ENCODE measurements around the gene MYOM3. TPM values are rescaled to one million over a fixed set of nuclear protein-coding genes. Genes with fewer than 3 reads are reported as not detected.

Gene MYOM3
- total RNA-seq, 2 experiments from 2014 or later = not detected

- DNase-seq (no peak), ATAC-seq (no peak)
- H3K9me3 Mint-ChIP-seq (ENCODE audit: low read depth) = peaks cover 2% of the 10 kb centered on the region
- H3K36me3 Mint-ChIP-seq = no peaks in the 10 kb centered on the region
- CTCF ChIA-PET = no interaction called here
- H3K27ac Mint-ChIP-seq = no peak overlapping the region
- H3K4me1 Mint-ChIP-seq = no peaks in the 10 kb centered on the region
- no peak overlapping the region for H3K4me3 Mint-ChIP-seq
- peaks cover 9% of the 10 kb centered on the region for H3K27me3 Mint-ChIP-seq
These were observed 15.9 kb upstream of the MYOM3 start for GRCh38 chr1:24127801-24128363.

GRCh38 chr1:24127134-24127800 lies 15.3 kb upstream of the MYOM3 start:
- H3K4me3 Mint-ChIP-seq = no peak overlapping the region
- H3K27me3 Mint-ChIP-seq = peaks cover 5% of the 10 kb centered on the region
- no peak overlapping the region for H3K27ac Mint-ChIP-seq
- H3K9me3 Mint-ChIP-seq (ENCODE audit: low read depth) = peaks cover 2% of the 10 kb centered on the region
- H3K36me3 Mint-ChIP-seq = no peaks in the 10 kb centered on the region
- CTCF ChIA-PET = no interaction called here
- ATAC-seq (no peak), DNase-seq (no peak)
- no peaks in the 10 kb centered on the region for H3K4me1 Mint-ChIP-seq

GRCh38 chr1:24126672-24127023 lies 14.7 kb upstream of the MYOM3 start:
- Mint-ChIP-seq H3K27ac (no peak overlapping the region), H3K27me3 (peaks cover 2% of the 10 kb centered on the region), H3K36me3 (no peaks in the 10 kb centered on the region), H3K4me1 (no peaks in the 10 kb centered on the region), H3K9me3 (ENCODE audit: low read depth) (peaks cover 2% of the 10 kb centered on the region), H3K4me3 (no peak overlapping the region)
- ATAC-seq (no peak), DNase-seq (no peak)
- CTCF ChIA-PET = interaction anchor here (1.6 kb wide), 1 partner anchor 24 kb away, joined by 10 read pairs; no protein-coding TSS in a partner anchor

GRCh38 chr1:24126018-24126671 lies 14.2 kb upstream of the MYOM3 start:
- no peaks in the 10 kb centered on the region for H3K36me3 Mint-ChIP-seq
- no peaks in the 10 kb centered on the region for H3K4me1 Mint-ChIP-seq
- no peak overlapping the region for H3K27ac Mint-ChIP-seq
- CTCF ChIA-PET = interaction anchor here (1.2 to 1.6 kb wide), 2 partner anchors 14 to 24 kb away, joined by 4 to 10 read pairs; partner anchors contain the start of gene MYOM3
- H3K4me3 Mint-ChIP-seq = no peak overlapping the region
- ATAC-seq (no peak), DNase-seq (no peak)
- no peaks in the 10 kb centered on the region for H3K9me3 Mint-ChIP-seq (ENCODE audit: low read depth)
- no peaks in the 10 kb centered on the region for H3K27me3 Mint-ChIP-seq

- H3K4me1 Mint-ChIP-seq = no peaks in the 10 kb centered on the region
- ATAC-seq (no peak), DNase-seq (no peak)
- H3K36me3 Mint-ChIP-seq = no peaks in the 10 kb centered on the region
- CTCF ChIA-PET = interaction anchor here (1.2 to 1.6 kb wide), 2 partner anchors 13 to 25 kb away, joined by 4 to 10 read pairs; partner anchors contain the start of gene MYOM3
- H3K27me3 Mint-ChIP-seq = no peaks in the 10 kb centered on the region
- no peak overlapping the region for H3K27ac Mint-ChIP-seq
- H3K9me3 Mint-ChIP-seq (ENCODE audit: low read depth) = no peaks in the 10 kb centered on the region
- H3K4me3 Mint-ChIP-seq = no peak overlapping the region
These were observed 13.5 kb upstream of the MYOM3 start for GRCh38 chr1:24125456-24125855.

- CTCF ChIA-PET = interaction anchor here (1.6 kb wide), 1 partner anchor 25 kb away, joined by 10 read pairs; no protein-coding TSS in a partner anchor
- Mint-ChIP-seq H3K27ac (no peak overlapping the region), H3K4me3 (no peak overlapping the region), H3K27me3 (no peaks in the 10 kb centered on the region), H3K36me3 (no peaks in the 10 kb centered on the region), H3K4me1 (no peaks in the 10 kb centered on the region), H3K9me3 (ENCODE audit: low read depth) (no peaks in the 10 kb centered on the region)
- ATAC-seq (no peak), DNase-seq (no peak)
These were observed 13.0 kb upstream of the MYOM3 start for GRCh38 chr1:24124980-24125379.

- no peaks in the 10 kb centered on the region for H3K9me3 Mint-ChIP-seq (ENCODE audit: low read depth)
- no peak overlapping the region for H3K27ac Mint-ChIP-seq
- ATAC-seq = no peak
- no peaks in the 10 kb centered on the region for H3K36me3 Mint-ChIP-seq
- H3K4me3 Mint-ChIP-seq = no peak overlapping the region
- CTCF ChIA-PET = no interaction called here
- peaks cover 3% of the 10 kb centered on the region for H3K27me3 Mint-ChIP-seq
- no peaks in the 10 kb centered on the region for H3K4me1 Mint-ChIP-seq
- DNase-seq = no peak
These were observed 11.7 kb upstream of the MYOM3 start for GRCh38 chr1:24123611-24124010.

GRCh38 chr1:24122776-24123175 lies 10.8 kb upstream of the MYOM3 start:
- no peak overlapping the region for H3K4me3 Mint-ChIP-seq
- H3K27me3 Mint-ChIP-seq = peaks cover 3% of the 10 kb centered on the region
- DNase-seq (no peak), ATAC-seq (no peak)
- no peaks in the 10 kb centered on the region for H3K4me1 Mint-ChIP-seq
- no peaks in the 10 kb centered on the region for H3K9me3 Mint-ChIP-seq (ENCODE audit: low read depth)
- H3K27ac Mint-ChIP-seq = no peak overlapping the region
- H3K36me3 Mint-ChIP-seq = no peaks in the 10 kb centered on the region
- CTCF ChIA-PET = no interaction called here

- Mint-ChIP-seq H3K9me3 (ENCODE audit: low read depth) (no peaks in the 10 kb centered on the region), H3K27ac (no peak overlapping the region), H3K4me3 (no peak overlapping the region), H3K27me3 (peaks cover 14% of the 10 kb centered on the region), H3K4me1 (no peaks in the 10 kb centered on the region), H3K36me3 (no peaks in the 10 kb centered on the region)
- DNase-seq (no peak), ATAC-seq (no peak)
- CTCF ChIA-PET = interaction anchor here (1.9 kb wide), 1 partner anchor 28 kb away, joined by 7 read pairs; no protein-coding TSS in a partner anchor
These were observed 9.5 kb upstream of the MYOM3 start for GRCh38 chr1:24121406-24121805.

GRCh38 chr1:24120965-24121364 lies 9.0 kb upstream of the MYOM3 start:
- no peak for ATAC-seq
- H3K4me3 Mint-ChIP-seq = no peak overlapping the region

GRCh38 chr1:24119859-24120756 lies 8.2 kb upstream of the MYOM3 start:
- Mint-ChIP-seq H3K4me1 (no peaks in the 10 kb centered on the region), H3K27me3 (peaks cover 19% of the 10 kb centered on the region)

More at GRCh38 chr1:24120965-24121364, 9.0 kb upstream of the MYOM3 start:
- CTCF ChIA-PET = interaction anchor here (1.9 kb wide), 1 partner anchor 29 kb away, joined by 7 read pairs; no protein-coding TSS in a partner anchor
- Mint-ChIP-seq H3K9me3 (ENCODE audit: low read depth) (no peaks in the 10 kb centered on the region), H3K27ac (no peak overlapping the region), H3K36me3 (no peaks in the 10 kb centered on the region), H3K4me1 (no peaks in the 10 kb centered on the region), H3K27me3 (peaks cover 18% of the 10 kb centered on the region)
- DNase-seq = no peak

GRCh38 chr1:24119489-24119858 lies 7.5 kb upstream of the MYOM3 start:
- Mint-ChIP-seq H3K4me1 (no peaks in the 10 kb centered on the region), H3K4me3 (no peak overlapping the region), H3K9me3 (ENCODE audit: low read depth) (no peaks in the 10 kb centered on the region), H3K27ac (no peak overlapping the region), H3K27me3 (peaks cover 23% of the 10 kb centered on the region), H3K36me3 (no peaks in the 10 kb centered on the region)
- ATAC-seq (no peak), DNase-seq (no peak)
- CTCF ChIA-PET = interaction anchor here (1.0 to 1.5 kb wide), 4 partner anchors 14 to 272 kb away, joined by 3 read pairs; no protein-coding TSS in a partner anchor

More at GRCh38 chr1:24119859-24120756, 8.2 kb upstream of the MYOM3 start:
- Mint-ChIP-seq H3K4me3 (no peak overlapping the region), H3K27ac (no peak overlapping the region), H3K36me3 (no peaks in the 10 kb centered on the region), H3K9me3 (ENCODE audit: low read depth) (no peaks in the 10 kb centered on the region)
- CTCF ChIA-PET = interaction anchor here (1.0 to 1.9 kb wide), 5 partner anchors 15 to 271 kb away, joined by 3 to 7 read pairs (median 3); no protein-coding TSS in a partner anchor
- DNase-seq (no peak), ATAC-seq (no peak)
